IMR-90 (cell line): Measurements from ENCODE around the gene ANKRD34C.

Experiments used
- CEBPB ChIP-seq: IDR thresholded peaks from 2 replicates; pipeline ENCODE4 v1.6.1; 2012; ENCODE audit warnings: low read depth, low read length, improper control_type of control experiment
- CHD1 ChIP-seq: IDR thresholded peaks from 2 replicates; pipeline ENCODE4 v1.6.1; 2012; ENCODE audit warnings: low read depth, low read length, improper control_type of control experiment
- ELK1 ChIP-seq: fragments of 150-350 bp; IDR thresholded peaks from 2 replicates; pipeline ENCODE4 v1.6.1; 2016; ENCODE audit warnings: low read depth, mild to moderate bottlenecking, low read length, moderate library complexity, borderline replicate concordance
- FOS ChIP-seq: fragments of 150-350 bp; IDR thresholded peaks from 2 replicates; pipeline ENCODE4 v1.6.1; 2016; ENCODE audit warnings: low read depth, low read length
- MAZ ChIP-seq: IDR thresholded peaks from 2 replicates; pipeline ENCODE4 v1.6.1; 2012; ENCODE audit warnings: low read depth, mild to moderate bottlenecking, low read length, improper control_type of control experiment, moderate library complexity, borderline replicate concordance
- MXI1 ChIP-seq: IDR thresholded peaks from 2 replicates; pipeline ENCODE4 v1.6.1; 2012; ENCODE audit warnings: low read depth, mild to moderate bottlenecking, low read length, moderate library complexity, borderline replicate concordance
- POLR2A ChIP-seq: IDR thresholded peaks from 2 replicates; pipeline ENCODE4 v1.6.1; 2012; ENCODE audit warnings: mild to moderate bottlenecking, low read depth, low read length
- RAD21 ChIP-seq: IDR thresholded peaks from 2 replicates; pipeline ENCODE4 v1.6.1; 2012; ENCODE audit warnings: low read length, improper control_type of control experiment
- RCOR1 ChIP-seq: IDR thresholded peaks from 2 replicates; pipeline ENCODE4 v1.6.1; 2012; ENCODE audit warnings: mild to moderate bottlenecking, low read length, improper control_type of control experiment; ENCODE audit not compliant: insufficient replicate concordance
- RFX5 ChIP-seq: IDR thresholded peaks from 2 replicates; pipeline ENCODE4 v1.8.0; 2012; ENCODE audit warnings: low read depth, mild to moderate bottlenecking, low read length, moderate library complexity
- SMC3 ChIP-seq: fragments of 150-350 bp; IDR thresholded peaks from 2 replicates; pipeline ENCODE4 v1.6.1; 2016; ENCODE audit warnings: low read depth, mild to moderate bottlenecking, antibody characterized with exemption, low read length, moderate library complexity
- TF ChIP-seq, protein P1 (sequence below): conservative IDR thresholded peaks from 2 replicates; pipeline ENCODE4 v1.5.1; 2012; ENCODE audit warnings: mild to moderate bottlenecking, low read depth, low read length, improper control_type of control experiment

DNA sequence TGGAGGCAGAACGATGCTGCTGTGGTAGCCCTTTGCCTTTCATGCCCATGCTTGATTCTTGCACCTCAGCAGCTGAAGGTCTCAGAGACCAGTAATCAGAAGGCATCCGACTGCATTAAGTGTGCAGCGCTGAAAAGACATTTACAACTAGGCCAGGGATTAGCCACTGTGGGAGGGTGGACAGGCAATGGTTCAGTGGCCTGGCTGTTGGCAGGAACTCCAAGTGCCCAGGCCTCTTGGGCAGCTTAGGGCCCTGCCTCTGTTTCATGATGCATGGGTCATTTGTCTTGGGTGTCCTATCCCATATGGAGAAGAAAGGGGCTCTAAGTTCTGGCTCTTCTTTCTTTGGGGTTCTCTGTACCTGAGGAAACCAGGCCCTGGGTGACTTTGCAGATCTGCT is 39.8 kb downstream of the ANKRD34C start:
- TF ChIP-seq RCOR1 (no peak), MAZ (no peak), ELK1 (no peak), CHD1 (no peak), RAD21 (no peak), POLR2A (no peak), CEBPB (no peak), RFX5 (no peak), MXI1 (no peak), FOS (no peak), SMC3 (no peak)
- TF ChIP-seq, protein P1, sequence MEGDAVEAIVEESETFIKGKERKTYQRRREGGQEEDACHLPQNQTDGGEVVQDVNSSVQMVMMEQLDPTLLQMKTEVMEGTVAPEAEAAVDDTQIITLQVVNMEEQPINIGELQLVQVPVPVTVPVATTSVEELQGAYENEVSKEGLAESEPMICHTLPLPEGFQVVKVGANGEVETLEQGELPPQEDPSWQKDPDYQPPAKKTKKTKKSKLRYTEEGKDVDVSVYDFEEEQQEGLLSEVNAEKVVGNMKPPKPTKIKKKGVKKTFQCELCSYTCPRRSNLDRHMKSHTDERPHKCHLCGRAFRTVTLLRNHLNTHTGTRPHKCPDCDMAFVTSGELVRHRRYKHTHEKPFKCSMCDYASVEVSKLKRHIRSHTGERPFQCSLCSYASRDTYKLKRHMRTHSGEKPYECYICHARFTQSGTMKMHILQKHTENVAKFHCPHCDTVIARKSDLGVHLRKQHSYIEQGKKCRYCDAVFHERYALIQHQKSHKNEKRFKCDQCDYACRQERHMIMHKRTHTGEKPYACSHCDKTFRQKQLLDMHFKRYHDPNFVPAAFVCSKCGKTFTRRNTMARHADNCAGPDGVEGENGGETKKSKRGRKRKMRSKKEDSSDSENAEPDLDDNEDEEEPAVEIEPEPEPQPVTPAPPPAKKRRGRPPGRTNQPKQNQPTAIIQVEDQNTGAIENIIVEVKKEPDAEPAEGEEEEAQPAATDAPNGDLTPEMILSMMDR = no peak
